ENCODE measurements around the gene RIOK1. TPM values are rescaled to one million over a fixed set of nuclear protein-coding genes. Genes with fewer than 3 reads are reported as not detected.
"Not testable (repeated sequence)": the region's sequence is repeated elsewhere in the genome, so short reads cannot be mapped to it uniquely, and the experiment has no call there.

Gene RIOK1
- total RNA-seq (2014; rRNA removed; shearing (Covaris generic)): 6.2 and 15.6 TPM in 2 replicates

DNA sequence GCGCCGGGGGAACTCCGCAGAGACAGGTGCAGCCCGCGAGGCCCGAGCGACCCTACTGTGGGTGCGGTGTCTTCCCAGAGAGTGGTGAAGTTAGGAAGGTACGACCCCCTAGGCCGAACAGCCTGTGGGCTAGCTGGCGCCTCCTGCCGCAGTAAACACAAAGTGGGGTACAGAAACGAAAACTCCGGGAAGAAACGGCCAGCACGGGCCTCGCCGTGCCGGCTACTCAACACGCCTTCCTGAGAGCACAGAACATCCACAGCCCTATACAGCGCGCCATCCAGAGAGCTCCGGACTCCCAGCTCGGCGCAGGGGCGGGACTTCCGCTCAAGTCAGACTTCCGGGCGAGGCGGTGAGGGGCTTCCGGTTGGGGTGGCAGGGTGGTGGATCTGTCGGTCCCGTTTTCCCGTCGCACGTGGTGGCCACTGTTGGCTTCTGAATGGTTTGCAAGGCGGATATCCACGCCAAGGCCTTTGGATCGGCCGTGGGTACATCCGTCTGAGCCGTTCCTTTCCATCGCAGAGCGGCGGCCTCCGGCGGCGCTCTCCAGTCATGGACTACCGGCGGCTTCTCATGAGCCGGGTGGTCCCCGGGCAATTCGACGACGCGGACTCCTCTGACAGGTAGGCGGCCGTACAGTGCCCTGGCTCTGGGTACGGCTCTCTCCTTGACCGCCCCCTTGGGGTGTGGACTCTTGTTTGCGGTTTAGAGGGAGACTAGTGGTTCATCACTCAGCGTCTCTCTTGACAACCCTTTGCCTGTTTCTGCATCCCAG lies at the start of gene RIOK1, which contains the start of gene CAGE1:
TSS of gene RIOK1 (plus strand) at position 358 of the 775 bp plus-strand sequence. CDS start at position 553, 195 bp downstream.
TSS of gene CAGE1 (minus strand) at position 292 of the 775 bp plus-strand sequence. CDS start 2,569 bp downstream, outside the sequence.
- DNase-seq (ENCODE audit: low read depth): peak; percentile 98

DNA sequence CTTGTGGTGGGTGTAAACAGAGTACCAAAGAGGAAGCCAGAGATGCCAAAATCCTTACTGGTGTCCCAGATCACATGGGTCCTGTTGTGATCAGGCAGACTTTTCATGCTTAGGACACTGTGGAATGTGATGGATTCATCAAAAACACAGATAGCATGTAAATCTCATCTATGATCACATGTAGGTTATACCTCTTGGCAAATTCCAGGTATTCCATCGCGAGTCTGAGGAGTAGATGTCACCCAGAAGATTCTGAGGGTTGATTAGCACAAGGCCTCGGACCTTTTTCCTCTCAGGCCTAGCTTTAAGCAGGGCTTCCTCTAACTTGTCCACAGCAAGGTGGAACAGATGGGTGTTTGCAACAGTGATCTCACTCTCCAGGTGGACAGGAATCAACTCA lies 48.3 kb upstream of the RIOK1 start:
- DNase-seq (ENCODE audit: low read depth): no peak

DNA sequence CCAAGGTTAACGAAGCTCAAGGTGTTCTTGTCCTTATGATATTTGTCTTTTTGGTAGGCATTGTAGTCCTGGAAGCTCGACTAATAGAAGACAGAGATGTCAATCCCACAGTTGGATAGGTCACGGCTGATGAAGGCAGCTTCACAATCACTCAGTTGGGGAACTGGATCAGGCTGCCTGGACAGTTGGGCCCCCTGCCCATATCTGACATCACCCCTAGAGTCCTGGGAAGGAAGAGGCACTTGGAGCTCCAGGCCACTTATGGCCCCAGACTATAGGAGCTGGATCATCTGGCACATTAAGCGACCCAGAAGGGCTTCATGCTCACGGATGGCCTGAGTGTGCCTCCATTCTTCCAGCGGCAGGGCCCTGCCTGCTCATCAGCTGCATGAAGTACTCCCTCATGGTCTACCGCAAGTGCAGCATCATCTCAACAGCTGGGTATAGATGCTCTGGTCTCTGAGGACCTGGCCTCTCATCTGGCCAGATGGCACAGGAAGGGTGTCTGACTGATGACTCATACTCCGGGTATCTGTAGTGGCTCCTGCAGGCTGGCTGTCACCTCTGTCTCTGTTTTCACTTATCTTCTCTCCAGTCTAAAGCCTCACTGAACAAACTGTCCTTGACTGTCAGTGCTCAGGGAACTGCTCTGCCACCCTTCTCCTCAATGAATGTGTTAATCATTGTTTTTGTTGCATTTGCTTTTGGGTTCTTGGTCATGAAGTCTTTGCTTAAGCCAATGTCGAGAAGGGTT lies 47.4 kb upstream of the RIOK1 start:
- DNase-seq (ENCODE audit: low read depth): peak; percentile 58

DNA sequence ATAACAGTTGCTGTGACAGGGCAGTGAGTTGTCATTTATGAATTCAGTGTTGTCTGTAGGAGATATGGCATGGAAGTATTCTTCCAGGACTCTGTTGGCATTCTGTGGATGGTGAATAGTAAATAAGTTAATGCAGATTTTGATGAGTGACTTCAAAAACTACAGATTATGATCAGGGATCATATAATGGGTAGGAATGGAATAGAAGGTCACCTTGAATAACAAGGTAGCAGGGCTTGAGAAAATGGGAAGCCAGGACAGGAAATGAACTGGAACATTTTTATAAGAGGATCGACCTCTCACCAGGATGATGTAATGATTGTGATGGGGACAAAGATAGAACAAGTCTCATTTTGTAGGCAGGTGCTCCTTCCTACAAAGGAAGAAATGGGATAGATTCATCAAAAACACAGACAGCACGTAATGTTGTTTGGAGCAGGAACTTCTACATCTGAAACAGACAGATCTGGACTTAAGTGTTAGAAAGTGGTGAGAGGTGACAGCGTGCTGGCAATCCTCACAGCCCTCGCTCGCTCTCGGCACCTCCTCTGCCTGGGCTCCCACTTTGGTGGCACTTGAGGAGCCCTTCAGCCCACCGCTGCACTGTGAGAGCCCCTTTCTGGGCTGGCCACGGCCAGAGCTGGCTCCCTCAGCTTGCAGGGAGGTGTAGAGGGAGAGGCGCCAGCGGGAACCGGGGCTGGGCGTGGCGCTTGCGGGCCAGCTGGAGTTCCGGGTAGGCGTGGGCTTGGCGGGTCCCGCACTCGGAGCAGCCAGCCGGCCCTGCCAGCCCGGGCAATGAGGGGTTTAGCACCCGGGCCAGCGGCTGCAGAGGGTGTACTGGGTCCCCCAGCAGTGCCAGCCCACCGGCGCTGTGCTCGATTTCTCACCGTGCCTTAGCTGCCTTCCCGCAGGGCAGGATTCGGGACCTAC lies 45.8 kb upstream of the RIOK1 start:
- no peak for DNase-seq (ENCODE audit: low read depth)

DNA sequence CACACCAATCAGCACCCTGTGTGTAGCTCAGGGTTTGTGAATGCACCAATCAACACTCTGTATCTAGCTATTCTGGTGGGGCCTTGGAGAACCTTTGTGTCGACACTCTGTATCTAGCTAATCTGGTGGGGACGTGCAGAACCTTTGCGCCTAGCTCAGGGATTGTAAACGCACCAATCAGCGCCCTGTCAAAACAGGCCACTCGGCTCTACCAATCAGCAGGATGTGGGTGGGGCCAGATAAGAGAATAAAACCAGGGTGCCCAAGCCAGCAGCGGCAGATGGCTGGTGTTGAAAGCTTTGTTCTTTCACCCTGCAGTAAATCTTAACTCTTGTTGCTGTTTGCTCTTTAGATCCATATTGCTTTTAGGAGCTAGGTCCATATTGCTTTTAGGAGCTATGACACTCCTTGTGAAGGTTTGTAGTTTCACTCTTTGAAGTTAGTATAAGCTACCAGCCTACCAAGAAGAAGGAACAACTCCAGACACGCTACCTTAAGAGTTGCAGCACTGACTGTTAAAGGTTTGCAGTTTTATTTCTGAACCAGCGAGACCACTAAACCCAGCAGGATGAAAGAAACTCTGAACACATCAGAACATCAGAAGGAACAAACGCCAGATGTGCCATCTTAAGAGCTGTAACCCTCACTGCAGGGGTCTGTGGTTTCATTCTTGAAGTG lies 44.7 kb upstream of the RIOK1 start:
- DNase-seq (ENCODE audit: low read depth): not testable (repeated sequence)

DNA sequence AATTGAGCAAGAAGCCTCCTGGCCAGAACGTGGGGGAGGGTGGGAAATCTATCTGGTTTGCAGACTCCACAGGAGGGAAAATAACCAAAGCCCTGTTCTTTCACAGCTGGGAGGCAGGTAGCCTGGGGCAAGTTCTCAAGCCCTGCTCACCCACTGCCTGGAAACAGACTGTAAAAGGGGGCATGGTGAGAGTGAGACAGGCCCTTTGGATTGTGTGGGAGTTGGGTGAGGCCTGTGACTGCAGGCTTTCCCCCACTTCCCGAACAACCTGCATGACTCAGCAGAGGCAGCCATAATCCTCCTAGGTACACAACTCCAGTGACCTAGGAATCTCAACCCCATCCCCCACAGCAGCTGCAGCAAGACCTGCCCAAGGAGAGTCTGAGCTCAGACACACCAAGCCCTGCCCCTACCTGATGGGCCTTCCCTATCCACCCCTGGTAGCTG lies 42.0 kb upstream of the RIOK1 start:
- DNase-seq (ENCODE audit: low read depth): peak; percentile 78

DNA sequence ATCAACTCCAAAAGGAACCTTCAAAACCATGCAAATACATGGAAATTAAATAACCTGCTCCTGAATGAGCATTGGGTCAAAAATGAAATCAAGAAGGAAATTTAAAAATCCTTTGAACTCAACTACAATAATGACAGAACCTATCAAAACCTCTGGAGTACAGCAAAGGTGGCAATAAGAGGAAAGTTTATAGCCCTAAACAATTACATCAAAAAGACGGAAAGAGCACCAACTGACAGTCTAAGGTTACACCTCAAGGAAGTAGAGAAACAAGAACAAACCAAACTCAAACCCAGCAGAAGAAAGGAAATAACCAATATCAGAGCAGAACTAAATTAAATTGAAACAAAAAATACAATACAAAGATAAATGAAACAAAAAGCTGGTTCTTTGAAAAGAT lies 39.0 kb upstream of the RIOK1 start:
- DNase-seq (ENCODE audit: low read depth): not testable (repeated sequence)

DNA sequence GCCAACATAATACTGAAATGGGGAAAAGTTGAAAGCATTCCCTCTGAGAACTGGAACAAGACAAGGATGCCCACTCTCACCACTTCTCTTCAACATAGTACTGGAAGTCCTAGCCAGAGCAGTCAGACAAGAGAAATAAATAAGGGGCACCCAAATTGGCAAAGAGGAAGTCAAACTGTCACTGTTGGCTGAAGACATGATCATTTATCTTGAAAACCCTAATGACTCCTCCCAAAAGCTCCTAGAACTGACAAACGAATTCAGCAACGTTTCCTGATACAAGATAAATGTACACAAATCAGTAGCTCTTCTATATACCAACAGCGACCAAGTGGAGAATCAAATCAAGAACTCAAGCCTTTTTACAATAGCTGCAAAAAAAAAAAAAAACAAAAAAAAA lies 37.7 kb upstream of the RIOK1 start:
- DNase-seq (ENCODE audit: low read depth): not testable (repeated sequence)

DNA sequence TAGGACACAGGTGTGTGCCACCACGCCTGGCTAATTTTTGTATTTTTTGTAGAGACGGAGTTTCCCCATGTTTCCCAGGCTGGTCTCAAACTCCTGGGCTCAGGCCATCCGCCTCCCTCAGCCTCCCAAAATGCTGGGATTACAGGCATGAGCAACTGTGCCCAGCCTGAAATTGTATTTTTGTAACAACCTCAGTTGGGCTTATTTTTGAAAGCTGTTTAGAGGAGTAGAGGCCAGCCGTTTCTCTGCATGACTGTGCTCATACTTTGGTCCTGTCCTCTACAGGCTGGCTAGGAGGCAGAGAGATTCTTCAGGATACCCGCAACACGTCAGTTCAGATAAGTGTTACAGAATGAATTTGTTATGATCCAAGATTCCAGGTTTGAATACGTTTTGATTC lies 22.2 kb upstream of the RIOK1 start:
- DNase-seq (ENCODE audit: low read depth): no peak

DNA sequence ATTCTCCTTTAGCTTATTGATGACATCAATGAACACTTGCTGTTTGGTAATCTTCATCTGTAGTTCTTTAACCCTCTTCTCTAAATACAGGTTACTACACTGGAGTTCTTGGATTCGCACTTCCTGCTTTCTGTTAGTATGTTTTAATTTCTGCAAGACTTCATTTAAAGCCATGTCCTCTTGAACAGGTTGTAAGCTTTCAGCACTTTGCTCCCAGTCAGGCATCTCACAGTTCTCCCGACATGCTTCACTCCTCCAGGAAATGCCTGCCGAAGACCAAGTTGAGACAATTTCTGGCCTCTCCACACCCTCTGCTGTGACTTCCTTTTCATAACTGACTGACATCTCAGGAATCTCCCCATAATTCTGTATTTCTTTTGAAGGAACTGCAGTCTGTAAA lies 15.9 kb upstream of the RIOK1 start:
- no peak for DNase-seq (ENCODE audit: low read depth)

DNA sequence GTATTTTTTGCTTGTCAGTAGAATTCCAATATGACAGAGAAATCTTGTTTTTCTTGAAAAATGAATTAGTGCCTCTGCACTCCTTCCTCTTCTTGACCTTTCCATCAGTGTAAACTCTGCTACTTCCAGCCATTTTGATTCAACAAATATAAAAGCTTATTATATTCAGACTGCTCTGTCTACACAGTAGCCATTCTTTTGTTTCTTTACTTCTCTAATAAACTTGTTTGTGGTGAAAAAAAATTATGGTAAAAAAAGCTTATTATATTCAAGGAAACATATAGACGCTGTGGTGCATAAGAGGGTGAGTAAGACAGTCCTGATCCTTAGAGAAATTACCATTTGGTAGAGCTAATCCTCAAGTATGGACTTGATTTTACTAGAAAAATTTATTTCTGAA lies 11.6 kb upstream of the RIOK1 start:
- no peak for DNase-seq (ENCODE audit: low read depth)

DNA sequence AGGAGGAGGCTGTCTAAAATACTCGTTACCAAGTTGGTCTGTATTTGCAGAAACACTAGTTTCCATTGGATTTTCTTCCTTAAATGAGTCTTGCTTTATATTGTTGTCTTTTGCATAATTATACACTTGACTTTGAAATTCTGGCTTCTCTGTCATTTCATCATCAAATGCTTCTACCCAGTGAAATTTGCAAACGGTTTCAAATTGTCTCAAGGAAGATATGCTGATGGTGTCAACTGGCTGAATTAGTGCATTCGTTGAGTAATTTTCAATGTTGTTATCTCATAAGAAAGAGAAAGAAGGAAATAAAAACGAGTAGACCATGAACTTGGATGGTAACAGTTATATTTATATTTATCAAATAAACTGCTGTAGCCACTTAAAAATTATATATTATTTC lies 10.9 kb upstream of the RIOK1 start:
- DNase-seq (ENCODE audit: low read depth): no peak

DNA sequence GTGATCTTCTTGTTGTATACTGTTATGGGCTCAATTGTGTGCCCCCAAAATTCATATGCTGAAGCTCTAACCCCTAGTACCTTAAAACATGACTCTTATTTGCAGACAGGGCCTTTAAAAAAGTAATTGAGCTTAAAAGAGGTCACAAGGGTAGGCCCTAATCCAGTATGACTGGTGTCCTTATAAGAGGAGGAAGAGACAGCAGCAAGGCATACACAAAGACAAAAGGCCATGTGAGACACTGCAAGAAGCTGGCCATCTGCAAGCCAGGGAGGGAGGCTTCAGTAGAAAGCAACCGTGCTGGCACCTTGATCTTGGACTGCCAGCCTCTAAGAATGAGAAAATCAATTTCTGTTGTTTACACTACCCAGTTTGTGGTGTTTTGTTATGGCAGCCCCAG lies 8.5 kb upstream of the RIOK1 start:
- no peak for DNase-seq (ENCODE audit: low read depth)

DNA sequence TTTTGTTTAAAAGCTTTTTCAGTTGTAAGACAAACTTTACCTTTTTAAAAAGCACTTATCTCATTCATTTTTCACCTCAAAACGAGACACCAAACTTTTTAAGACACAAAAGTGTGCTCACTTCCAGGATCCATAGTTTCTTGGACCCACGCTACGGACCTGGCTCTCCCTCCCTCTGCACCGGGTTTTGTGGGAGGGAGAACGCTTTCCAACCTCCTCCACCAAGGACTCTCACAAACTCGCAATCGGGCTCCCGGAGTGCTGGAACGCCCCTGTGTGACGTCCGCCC lies 502 bp upstream of the RIOK1 start:
- DNase-seq (ENCODE audit: low read depth): peak; percentile 77

DNA sequence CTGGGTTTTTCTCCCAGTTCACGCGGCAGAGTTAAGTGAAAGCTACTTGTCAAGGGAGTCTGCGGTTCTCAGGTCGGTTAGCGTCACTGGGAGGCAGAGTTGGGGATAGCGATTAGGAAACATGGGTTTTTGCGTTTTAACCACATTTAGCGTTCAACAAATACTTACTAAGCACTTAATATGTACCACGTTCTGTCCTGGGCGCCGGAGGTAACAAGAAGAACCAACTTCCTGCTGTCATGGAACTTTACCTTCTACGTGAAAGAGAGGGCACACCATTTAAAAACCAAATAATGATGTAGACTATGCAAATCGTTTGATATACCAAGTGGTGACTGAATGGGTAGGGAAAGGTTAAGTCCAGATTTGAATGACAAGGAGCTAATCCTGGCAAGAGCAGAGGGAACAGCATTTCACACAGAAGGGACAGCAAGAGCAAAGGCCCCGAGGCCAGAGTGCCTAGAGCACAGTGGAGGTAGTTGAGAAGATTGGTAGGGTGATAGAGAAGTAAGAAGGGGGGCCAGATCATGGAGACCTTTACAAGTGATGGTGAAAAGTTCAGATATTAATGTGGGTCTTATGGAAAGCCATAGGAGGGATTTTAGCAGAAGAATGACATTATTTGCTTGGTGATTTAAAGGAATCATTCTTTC lies 744 bp downstream of the RIOK1 start:
- DNase-seq (ENCODE audit: low read depth): no peak

DNA sequence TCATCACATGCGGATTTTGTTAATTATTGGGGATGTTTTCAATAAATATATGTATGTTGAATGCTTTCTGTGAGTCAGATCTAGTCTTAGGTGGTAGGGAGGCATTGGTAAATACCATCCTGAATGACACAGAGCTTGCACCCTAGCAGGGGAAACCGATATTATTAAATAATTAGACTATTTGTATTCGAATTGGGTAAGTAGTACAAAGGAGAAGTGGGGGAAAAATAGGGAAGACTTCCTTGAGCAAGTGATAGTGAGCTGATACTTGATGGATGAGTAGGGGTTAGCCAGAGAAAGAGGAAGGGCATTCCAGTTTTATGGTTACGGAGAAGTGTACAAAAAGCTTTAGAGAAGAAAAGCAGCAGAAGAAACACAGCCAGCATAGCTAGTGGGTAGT lies 1.5 kb downstream of the RIOK1 start:
- no peak for DNase-seq (ENCODE audit: low read depth)

DNA sequence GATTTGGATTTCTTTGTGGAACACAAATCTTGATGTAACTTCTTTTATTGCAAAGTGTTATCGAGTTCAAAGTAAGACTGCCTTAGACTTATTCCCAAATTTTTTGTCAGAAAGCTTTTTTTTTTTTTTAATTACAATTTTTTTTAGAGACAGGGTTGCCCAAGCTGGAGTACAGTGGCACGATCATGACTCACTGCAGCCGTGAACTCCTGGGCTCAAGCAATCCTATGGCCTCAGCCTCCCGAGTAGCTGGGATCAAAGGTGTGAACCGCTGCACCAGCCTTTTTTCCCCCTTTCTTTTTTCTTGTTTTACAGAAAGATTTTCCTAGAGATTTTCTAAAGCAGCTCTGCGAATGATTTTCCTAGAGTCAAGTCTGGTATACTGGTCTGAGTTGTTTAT lies 2.8 kb downstream of the RIOK1 start:
- no peak for DNase-seq (ENCODE audit: low read depth)

DNA sequence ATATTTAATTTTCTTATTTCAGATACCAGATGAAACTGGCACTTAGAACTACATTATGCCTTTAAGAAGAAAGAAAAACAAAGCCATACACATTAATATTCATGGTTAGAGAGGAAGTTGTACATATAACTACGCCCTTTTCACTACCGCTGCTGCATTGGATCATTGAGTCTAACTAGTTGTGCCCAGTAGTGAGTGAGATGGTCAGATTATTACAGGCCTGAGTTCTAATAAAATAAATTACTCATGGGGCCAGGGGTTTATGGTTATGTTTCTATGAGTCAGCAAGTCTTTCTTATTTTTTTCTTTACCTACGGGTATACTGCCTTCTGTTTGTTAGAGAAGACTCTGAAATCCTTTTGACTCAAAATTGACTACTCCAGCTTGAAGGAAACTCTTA lies 11.5 kb downstream of the RIOK1 start:
- peak; percentile 51 for DNase-seq (ENCODE audit: low read depth)

DNA sequence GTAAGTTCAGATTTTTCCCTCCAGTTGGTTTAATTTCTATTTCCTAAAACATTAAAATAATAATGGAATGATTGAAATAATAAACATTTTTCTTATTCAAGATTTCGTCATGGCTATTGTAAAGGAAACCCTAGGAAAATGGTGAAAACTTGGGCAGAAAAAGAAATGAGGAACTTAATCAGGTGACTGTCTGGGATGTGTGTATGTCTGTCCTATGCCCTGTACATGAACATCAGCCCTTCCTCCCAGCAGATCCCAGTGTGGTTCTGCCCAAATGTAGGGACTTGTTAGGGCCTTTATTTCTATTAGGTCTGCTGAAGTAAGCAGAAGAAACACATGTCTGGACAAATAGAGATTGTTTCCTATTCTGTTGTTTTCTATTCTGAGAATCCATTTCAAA lies 13.1 kb downstream of the RIOK1 start:
- DNase-seq (ENCODE audit: low read depth): no peak

DNA sequence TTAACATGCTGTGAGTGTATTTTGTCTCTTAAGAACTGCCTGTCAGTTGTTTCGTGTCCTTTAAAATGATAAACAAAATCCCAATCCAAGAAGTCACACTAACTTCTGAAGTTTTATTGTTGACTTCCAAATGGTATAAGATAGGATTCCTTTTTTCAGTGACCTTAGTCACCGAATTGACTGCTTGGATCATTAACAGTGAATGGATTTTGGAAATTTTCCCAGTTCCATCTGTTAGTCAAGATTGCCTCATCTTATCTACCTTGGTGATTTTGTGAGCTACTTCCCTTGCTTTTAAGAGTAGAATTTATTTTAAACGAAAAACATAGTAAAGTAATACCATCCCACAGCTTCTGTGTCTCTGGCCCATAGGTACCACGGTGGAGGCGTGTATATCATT lies 14.9 kb downstream of the RIOK1 start:
- no peak for DNase-seq (ENCODE audit: low read depth)

DNA sequence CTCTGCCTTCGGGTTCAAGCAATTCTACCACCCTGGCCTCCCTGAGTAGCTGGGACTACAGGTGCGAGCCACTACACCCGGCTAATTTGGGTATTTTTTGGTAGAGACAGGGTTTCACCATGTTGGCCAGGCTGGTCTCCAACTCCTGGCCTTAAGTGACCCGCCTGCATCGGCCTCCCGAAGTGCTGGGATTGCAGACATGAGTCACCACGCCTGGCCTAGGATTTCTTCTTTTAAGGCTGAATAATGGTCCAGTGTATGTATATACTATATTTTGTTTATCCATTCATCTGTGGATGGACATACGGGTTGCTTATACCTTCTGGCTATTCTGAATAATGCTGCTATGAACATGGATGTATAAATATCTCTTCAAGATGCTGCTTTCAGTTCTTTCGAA lies 17.1 kb downstream of the RIOK1 start:
- DNase-seq (ENCODE audit: low read depth): no peak
